Nephron (organoid): ENCODE results near the gene UNC5B.

ENCODE experiments used
- H3K27ac Mint-ChIP-seq, 3 experiments: 2 replicates each; pipeline ENCODE4 v1.8.0; 2020; ENCODE audit warnings: mixed read lengths in 3 of 3, mild to moderate bottlenecking in 2 of 3, moderate library complexity in 1 of 3
- H3K27me3 Mint-ChIP-seq: 2 replicates; pipeline ENCODE4 v1.8.0; 2021; ENCODE audit warnings: low read depth, mild to moderate bottlenecking, moderate library complexity, mixed read lengths
- H3K36me3 Mint-ChIP-seq: 2 replicates; pipeline ENCODE4 v1.8.0; 2020; ENCODE audit warnings: low read depth, mixed read lengths
- H3K4me1 Mint-ChIP-seq: 2 replicates; pipeline ENCODE4 v1.8.0; 2020; ENCODE audit warnings: mixed read lengths
- H3K4me3 Mint-ChIP-seq, 3 experiments: 2 replicates each; pipeline ENCODE4 v1.8.0; 2020; ENCODE audit warnings: mild to moderate bottlenecking in 3 of 3, mixed read lengths in 3 of 3, moderate library complexity in 2 of 3
- H3K9me3 Mint-ChIP-seq: 2 replicates; pipeline ENCODE4 v1.8.0; 2020; ENCODE audit warnings: mixed read lengths
- TF ChIP-seq, protein P1 (sequence below), 3 experiments: fragments of 200-600 bp; sonication (generic); IDR thresholded peaks; one replicate each; pipeline ENCODE4 v1.5.0; 2021; ENCODE audit warnings: antibody characterized with exemption in 3 of 3; ENCODE audit not compliant: unreplicated experiment in 3 of 3

Gene UNC5B

DNA sequence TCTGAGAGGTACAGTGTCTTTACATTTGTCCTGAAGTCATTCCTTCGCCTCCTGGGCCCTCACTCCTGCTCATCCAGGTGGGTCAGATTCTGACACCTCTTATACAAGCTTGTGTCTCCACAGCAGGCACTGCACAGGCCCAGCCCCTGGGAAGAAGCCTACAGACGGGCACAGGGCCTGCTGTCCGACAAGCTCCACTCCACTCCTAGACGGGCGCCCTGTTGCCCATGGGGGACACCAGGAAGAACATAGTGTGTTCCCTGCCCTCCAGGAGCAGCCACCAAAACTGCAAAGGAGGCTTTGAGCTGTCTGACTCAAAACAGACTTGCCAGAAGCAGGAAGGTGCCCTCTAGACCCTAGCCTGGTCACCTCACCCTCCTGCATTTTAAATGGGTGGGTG, 61.1 kb downstream of the UNC5B start:
- H3K4me3 Mint-ChIP-seq = no peak overlapping the region
- TF ChIP-seq, protein P1, sequence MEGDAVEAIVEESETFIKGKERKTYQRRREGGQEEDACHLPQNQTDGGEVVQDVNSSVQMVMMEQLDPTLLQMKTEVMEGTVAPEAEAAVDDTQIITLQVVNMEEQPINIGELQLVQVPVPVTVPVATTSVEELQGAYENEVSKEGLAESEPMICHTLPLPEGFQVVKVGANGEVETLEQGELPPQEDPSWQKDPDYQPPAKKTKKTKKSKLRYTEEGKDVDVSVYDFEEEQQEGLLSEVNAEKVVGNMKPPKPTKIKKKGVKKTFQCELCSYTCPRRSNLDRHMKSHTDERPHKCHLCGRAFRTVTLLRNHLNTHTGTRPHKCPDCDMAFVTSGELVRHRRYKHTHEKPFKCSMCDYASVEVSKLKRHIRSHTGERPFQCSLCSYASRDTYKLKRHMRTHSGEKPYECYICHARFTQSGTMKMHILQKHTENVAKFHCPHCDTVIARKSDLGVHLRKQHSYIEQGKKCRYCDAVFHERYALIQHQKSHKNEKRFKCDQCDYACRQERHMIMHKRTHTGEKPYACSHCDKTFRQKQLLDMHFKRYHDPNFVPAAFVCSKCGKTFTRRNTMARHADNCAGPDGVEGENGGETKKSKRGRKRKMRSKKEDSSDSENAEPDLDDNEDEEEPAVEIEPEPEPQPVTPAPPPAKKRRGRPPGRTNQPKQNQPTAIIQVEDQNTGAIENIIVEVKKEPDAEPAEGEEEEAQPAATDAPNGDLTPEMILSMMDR (IDR thresholded peaks at IDR 0.05; ENCODE audit: unreplicated experiment in 3 of 3) = no peak
- no peaks in the 10 kb centered on the region for H3K27me3 Mint-ChIP-seq
- H3K36me3 Mint-ChIP-seq = peaks cover 5% of the 10 kb centered on the region
- H3K9me3 Mint-ChIP-seq = no peaks in the 10 kb centered on the region
- H3K27ac Mint-ChIP-seq = no peak overlapping the region
- H3K4me1 Mint-ChIP-seq = peaks cover 35% of the 10 kb centered on the region

DNA sequence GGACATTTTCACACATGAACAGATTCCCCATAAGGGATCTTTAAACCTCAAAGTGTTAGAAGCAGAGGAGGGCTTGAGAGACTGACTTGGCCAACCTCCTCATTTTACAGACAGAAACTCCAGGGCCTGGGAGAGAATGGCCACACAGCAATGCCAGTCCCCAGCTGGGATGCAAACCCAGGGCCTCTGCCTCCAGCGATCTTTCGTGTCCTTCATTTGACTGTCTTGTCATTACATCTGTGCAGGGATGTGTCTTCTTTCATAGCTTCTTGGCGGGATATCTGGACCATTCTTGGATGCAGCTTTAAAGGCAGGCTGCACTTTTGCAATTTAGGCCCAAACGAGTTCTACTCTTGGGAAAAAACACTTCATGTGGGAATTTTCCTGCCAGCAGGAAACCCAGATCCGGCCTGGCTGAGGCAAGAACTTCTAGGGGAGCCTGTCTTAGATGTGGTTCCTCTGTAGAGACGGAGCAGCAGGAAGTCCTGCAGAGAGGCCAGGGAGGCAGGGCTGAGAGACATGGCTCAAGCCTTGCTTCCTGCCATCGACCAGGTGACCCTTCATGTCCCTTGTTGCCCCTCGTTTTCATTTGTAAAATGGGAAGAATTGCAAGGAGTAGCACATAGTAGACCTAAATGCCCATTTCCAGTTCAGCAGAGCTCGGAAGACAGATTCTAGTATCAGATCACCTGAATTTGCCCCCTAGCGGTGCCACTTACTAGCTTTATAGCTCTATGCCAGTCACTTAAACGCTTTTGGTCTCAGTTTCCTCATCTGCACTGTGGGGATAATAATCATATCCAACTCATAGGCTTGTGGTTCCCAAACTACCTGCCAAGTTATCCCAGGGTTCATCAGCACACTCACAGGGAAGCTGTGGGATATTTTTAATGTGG, 62.8 kb downstream of the UNC5B start:
- peaks cover 4% of the 10 kb centered on the region for H3K27me3 Mint-ChIP-seq
- H3K9me3 Mint-ChIP-seq = no peaks in the 10 kb centered on the region
- H3K36me3 Mint-ChIP-seq = peaks cover 5% of the 10 kb centered on the region
- H3K27ac Mint-ChIP-seq = peak overlapping the region; percentile 7 to 63 (median 39)
- no peak overlapping the region for H3K4me3 Mint-ChIP-seq
- TF ChIP-seq, protein P1 (IDR thresholded peaks at IDR 0.05; ENCODE audit: unreplicated experiment in 3 of 3) = no peak
- peaks cover 22% of the 10 kb centered on the region for H3K4me1 Mint-ChIP-seq

DNA sequence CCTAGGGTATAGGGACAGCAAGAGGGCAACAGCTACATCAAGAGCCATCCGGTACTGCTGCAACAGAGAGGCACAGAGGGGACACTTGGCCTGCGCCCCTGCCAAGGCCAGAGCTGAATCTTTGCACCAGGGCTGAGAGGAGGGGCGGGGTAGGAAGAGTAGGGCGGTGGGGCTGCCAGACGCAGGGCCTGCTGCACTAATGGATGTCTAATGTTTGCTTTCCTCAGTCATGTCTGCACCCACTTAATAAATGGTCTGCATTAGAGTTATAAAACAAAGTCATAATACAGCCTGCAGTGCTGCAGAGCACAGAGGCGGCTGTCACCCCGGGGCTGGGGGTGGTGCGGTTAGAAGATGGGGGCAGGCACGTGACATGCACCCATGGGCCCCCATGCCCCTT, 64.5 kb downstream of the UNC5B start:
- TF ChIP-seq, protein P1 (IDR thresholded peaks at IDR 0.05; ENCODE audit: unreplicated experiment in 3 of 3) = no peak
- Mint-ChIP-seq H3K27ac (peak overlapping the region in 1 of 3 experiments; percentile 55), H3K36me3 (peaks cover 13% of the 10 kb centered on the region), H3K9me3 (no peaks in the 10 kb centered on the region), H3K27me3 (peaks cover 6% of the 10 kb centered on the region), H3K4me3 (no peak overlapping the region), H3K4me1 (peaks cover 19% of the 10 kb centered on the region)

DNA sequence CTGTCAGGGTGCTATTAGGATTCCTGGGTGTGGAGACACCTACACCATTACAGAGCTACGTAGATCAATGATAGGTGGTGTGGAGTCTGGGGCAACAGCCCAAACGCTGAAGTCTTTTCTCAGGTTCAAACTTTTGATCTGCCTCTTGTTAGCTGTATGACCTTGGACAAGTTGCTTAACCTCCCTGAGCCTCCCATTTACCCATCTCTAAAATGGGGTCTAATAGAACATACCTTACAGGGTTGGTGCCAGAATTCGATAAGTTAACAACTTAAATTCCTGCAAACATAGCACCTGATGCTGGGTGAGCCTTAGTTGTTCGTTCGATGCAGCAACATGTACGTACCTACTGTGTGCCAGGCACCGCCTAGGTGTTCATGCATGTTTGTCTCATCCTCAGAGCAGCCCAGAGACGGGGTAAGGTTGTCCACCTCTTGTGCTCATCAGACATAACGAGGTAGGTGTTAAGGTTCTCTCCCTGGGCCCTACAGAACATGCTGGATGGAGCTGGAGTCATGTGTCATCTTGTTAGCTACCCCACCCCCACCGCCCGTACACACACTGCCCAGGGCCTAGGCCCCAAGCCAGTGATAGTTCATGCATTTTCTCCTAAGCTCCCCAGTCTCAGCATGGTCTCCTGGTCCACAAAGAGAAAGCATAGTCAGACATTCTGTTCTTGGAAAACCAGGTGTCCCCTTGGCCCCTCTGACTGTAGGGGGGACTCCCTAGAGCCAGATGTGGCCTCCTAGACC, 65.7 kb downstream of the UNC5B start:
- no peak overlapping the region for H3K4me3 Mint-ChIP-seq
- TF ChIP-seq, protein P1 (IDR thresholded peaks at IDR 0.05; ENCODE audit: unreplicated experiment in 3 of 3) = no peak
- H3K9me3 Mint-ChIP-seq = no peaks in the 10 kb centered on the region
- peaks cover 6% of the 10 kb centered on the region for H3K27me3 Mint-ChIP-seq
- H3K4me1 Mint-ChIP-seq = peaks cover 15% of the 10 kb centered on the region
- H3K36me3 Mint-ChIP-seq = peaks cover 19% of the 10 kb centered on the region
- no peak overlapping the region for H3K27ac Mint-ChIP-seq

DNA sequence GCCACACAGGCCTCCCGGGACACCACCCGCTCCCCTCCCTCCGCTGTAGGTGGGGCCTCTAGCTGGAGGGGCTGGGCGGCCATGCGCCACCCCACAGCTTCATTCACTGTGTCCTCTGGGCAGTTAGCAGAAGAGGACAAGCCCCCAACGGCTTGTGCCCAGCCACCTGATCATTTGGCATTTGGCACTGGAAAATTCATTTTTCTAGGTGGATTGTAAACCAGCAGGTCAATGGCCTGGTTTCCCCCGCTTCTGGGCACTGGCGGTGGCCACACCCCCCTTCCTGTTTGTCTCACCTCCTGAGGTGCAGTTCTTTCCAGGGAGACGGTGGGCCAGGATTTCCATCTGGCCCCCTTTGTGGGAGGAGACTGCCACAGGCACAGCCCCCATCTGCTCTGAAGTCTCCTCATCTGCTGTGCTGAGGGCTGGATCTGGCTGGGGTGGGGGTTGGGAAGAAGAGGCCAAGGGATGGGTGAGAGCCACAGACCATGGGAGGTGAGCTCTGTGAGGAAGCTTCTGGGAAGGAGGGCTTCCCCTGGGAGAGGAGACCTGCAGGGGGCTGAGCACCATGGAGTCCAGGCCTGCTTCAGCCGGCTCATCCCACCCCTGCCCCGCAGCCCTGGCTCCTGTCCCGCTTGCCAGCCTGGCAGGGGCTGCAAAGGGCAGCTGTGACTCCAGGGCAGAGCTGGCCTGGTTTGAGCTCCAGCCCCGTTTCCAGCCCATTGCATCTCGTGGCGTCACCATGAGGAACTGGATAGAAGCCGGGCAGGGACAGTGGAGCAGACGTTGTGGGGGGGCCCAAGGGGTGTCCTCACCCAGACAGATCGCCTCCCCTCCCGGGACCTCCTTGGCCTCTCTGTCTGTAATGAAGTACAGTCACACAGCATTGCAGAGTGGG, 66.6 kb downstream of the UNC5B start:
- TF ChIP-seq, protein P1 (IDR thresholded peaks at IDR 0.05; ENCODE audit: unreplicated experiment in 3 of 3) = no peak
- no peak overlapping the region for H3K27ac Mint-ChIP-seq
- H3K4me1 Mint-ChIP-seq = peaks cover 18% of the 10 kb centered on the region
- no peak overlapping the region for H3K4me3 Mint-ChIP-seq
- peaks cover 24% of the 10 kb centered on the region for H3K36me3 Mint-ChIP-seq
- H3K9me3 Mint-ChIP-seq = no peaks in the 10 kb centered on the region
- peaks cover 6% of the 10 kb centered on the region for H3K27me3 Mint-ChIP-seq
